Adipocyte (in vitro differentiated cells): ENCODE data around the gene BAX.

Experiments used
- DNase-seq: peaks from one replicate; pipeline ENCODE4 v3.0.0-alpha.2; 2015; ENCODE audit warnings: low read depth
- H3K27me3 ChIP-seq: replicated peaks from 2 replicates; pipeline ENCODE4 v1.7.0; 2013; ENCODE audit warnings: mild to moderate bottlenecking, low read length, moderate library complexity; ENCODE audit not compliant: control insufficient read depth, insufficient read depth
- H3K36me3 ChIP-seq: 2 replicates; pipeline ENCODE4 v1.7.0; 2013; ENCODE audit warnings: low read length, mild to moderate bottlenecking, moderate library complexity; ENCODE audit not compliant: control insufficient read depth, insufficient read depth, severe bottlenecking
- H3K4me1 ChIP-seq: 2 replicates; pipeline ENCODE4 v1.7.0; 2013; ENCODE audit warnings: mild to moderate bottlenecking, low read length, moderate library complexity; ENCODE audit not compliant: control insufficient read depth, insufficient read depth
- H3K4me3 ChIP-seq: 2 replicates; pipeline ENCODE4 v1.7.0; 2013; ENCODE audit warnings: mild to moderate bottlenecking, low read length, moderate library complexity
- H3K9ac ChIP-seq: 2 replicates; pipeline ENCODE4 v1.7.0; 2013; ENCODE audit warnings: mild to moderate bottlenecking, low read length, moderate library complexity
- H3K9me3 ChIP-seq: 2 replicates; pipeline ENCODE4 v1.7.0; 2013; ENCODE audit warnings: mild to moderate bottlenecking, low read length, moderate library complexity; ENCODE audit not compliant: control insufficient read depth

The BAX gene

DNA sequence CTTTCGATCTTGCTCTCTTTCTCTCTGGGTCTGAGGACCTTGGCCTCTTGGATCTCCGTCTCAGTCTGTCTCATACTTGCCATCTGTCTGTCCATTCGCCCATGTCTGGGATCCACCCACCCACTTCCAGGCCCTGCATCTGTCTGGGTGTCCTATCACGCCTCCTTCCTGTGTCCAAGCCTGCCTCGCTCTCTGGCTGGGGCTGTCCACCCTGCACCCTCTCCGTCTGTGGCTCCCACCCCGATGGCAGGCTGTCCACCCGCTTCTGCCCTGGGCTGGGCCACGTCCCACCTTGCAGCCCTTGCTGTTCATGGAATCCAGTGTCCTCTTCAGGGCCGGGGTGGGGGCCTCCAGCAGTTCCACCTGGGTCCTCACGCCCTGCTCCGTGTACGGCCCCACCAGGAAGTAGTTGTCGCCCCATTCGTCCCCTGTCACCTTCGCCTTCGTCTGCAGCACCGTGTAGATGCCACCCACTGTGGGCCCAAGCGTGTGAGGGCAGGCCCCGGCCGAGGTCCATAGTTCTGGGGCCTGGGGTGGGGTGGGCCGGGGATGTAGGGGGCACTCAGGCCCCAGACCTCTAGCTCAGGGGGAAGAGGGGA lies 36.4 kb downstream of the BAX start:
- Histone ChIP-seq H3K27me3 (no peaks in the 10 kb centered on the region), H3K4me1 (peaks cover 34% of the 10 kb centered on the region), H3K36me3 (peaks cover 26% of the 10 kb centered on the region), H3K9me3 (no peaks in the 10 kb centered on the region), H3K4me3 (peak overlapping the region; percentile 99), H3K9ac (peak overlapping the region; percentile 100)
- DNase-seq = no peak

- H3K4me3 ChIP-seq = peak overlapping the region; percentile 99
- peak; percentile 90 for DNase-seq
- no peaks in the 10 kb centered on the region for H3K9me3 ChIP-seq
- peak overlapping the region; percentile 100 for H3K9ac ChIP-seq
- H3K27me3 ChIP-seq = no peaks in the 10 kb centered on the region
- H3K4me1 ChIP-seq = peaks cover 34% of the 10 kb centered on the region
- H3K36me3 ChIP-seq = peaks cover 17% of the 10 kb centered on the region
Measured at GRCh38 chr19:48991873-48992580, 37.4 kb downstream of the BAX start.

- DNase-seq = peak; percentile 35
- H3K36me3 ChIP-seq = peaks cover 12% of the 10 kb centered on the region
- H3K4me3 ChIP-seq = peak overlapping the region; percentile 99
- H3K4me1 ChIP-seq = peaks cover 34% of the 10 kb centered on the region
- no peaks in the 10 kb centered on the region for H3K27me3 ChIP-seq
- H3K9ac ChIP-seq = peak overlapping the region; percentile 100
- no peaks in the 10 kb centered on the region for H3K9me3 ChIP-seq
Measured at GRCh38 chr19:48992581-48993174, 38.0 kb downstream of the BAX start.

DNA sequence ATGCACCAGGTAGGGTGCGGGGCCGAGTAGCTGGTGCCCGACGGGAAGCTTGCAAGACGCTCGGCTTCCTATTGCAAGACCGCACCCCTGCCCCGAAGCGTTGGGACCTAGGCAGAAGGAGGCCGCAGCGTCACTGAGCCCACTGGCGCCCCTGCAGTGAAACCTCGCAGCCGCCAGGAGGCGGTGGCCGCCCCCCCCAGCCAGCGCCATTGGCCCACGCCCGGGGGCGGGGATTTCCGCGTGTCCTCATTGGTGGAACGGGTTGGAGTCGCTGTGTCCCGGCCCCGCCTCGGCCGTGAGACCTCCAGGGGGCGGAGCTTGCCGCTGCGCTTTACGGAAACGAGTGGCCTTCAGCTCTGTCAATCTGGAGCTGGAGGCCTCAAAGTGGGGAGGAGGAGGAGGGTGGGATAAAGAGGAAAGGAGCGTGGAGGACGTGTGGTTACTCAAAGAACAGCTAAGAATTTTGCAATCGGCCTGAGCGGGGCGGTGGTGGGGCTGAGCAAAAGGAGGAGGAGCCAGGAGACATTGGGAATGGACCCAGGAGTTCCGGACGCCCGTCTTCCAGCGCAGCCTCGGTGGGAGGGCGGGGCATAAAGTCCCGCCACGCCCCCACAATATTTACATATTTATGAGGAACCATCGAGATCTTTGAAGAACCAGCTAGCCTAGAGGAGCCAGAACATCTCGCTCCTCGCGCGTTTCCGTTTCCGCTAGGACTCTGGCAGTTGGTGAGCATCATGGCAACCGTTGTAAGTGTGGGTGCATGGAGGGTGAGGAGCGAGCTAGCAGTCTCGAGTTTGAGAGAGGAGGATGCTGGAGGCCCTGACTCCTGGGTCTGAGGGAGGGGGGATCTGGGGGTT lies 38.7 kb downstream of the BAX start, which contains the start of the genes GYS1 and RUVBL2:
TSS of gene GYS1 (minus strand) at position 135 of the 860 bp plus-strand sequence. CDS start 197 bp downstream, outside the sequence.
TSS of gene RUVBL2 (plus strand) at position 713 of the 860 bp plus-strand sequence. CDS start at position 738, 25 bp downstream.
- H3K9me3 ChIP-seq = no peaks in the 10 kb centered on the region
- H3K27me3 ChIP-seq = no peaks in the 10 kb centered on the region
- peaks cover 34% of the 10 kb centered on the region for H3K4me1 ChIP-seq
- peaks cover 6% of the 10 kb centered on the region for H3K36me3 ChIP-seq
- H3K9ac ChIP-seq = peak within 1 kb of the TSS; percentile 100
- H3K4me3 ChIP-seq = peak within 1 kb of the TSS; percentile 99
- DNase-seq = peak; percentile 100

DNA sequence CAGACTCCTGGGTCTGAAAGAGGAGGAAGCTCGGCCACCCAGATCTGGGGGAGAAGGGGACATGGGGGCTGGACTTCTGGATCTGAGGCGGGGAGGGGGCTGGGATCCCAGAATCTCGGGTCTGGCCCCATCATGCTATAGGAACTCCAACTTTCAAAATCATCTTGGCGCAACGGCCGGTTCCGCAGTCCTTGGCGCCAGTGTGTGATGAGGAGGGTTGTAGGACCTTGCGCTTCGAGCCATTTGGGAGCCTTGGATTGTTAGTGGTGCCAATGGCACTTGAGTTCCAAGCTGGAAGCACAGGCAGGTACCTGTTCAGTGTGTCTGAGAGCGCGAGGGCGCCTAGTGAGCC lies 39.3 kb downstream of the BAX start:
- peak overlapping the region; percentile 100 for H3K9ac ChIP-seq

DNA sequence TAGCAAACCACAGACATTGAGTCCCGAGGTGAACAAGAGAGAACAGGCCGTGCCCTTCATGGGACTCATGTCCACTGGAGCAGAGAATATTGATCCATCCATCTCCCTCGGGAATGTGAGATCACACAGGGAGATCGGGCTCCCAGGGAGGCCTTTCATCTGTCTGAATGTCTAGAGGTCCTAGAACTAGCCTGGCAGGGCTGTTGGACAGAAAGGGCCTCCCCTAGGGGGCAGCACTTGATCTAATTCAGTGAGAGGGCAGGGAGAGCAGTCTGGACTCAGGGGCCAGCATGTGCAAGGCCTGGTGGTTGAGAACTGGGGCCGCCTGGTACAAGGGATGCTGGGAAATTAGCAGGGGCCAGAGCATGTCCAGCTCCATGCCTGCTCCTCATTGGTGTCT lies 43.3 kb downstream of the BAX start:
- DNase-seq = peak; percentile 57
- Histone ChIP-seq H3K36me3 (no peaks in the 10 kb centered on the region), H3K4me3 (no peak overlapping the region)

More for the DNA sequence above, 39.3 kb downstream of the BAX start:
- Histone ChIP-seq H3K4me1 (peaks cover 34% of the 10 kb centered on the region), H3K36me3 (peaks cover under 1% of the 10 kb centered on the region), H3K4me3 (peak overlapping the region; percentile 99), H3K27me3 (no peaks in the 10 kb centered on the region), H3K9me3 (no peaks in the 10 kb centered on the region)
- DNase-seq = peak; percentile 52

GRCh38 chr19:48999481-49000325 lies 45.0 kb downstream of the BAX start:
- peak; percentile 82 for DNase-seq
- peaks cover 14% of the 10 kb centered on the region for H3K36me3 ChIP-seq
- H3K27me3 ChIP-seq = no peaks in the 10 kb centered on the region
- H3K9ac ChIP-seq = no peak overlapping the region
- no peaks in the 10 kb centered on the region for H3K9me3 ChIP-seq
- H3K4me1 ChIP-seq = peaks cover 6% of the 10 kb centered on the region
- no peak overlapping the region for H3K4me3 ChIP-seq

More for the DNA sequence above, 43.3 kb downstream of the BAX start:
- Histone ChIP-seq H3K9me3 (no peaks in the 10 kb centered on the region), H3K27me3 (no peaks in the 10 kb centered on the region), H3K9ac (peak overlapping the region; percentile 11), H3K4me1 (peaks cover 11% of the 10 kb centered on the region)

- Histone ChIP-seq H3K4me3 (no peak overlapping the region), H3K36me3 (peaks cover 39% of the 10 kb centered on the region)
- no peak for DNase-seq
Measured at GRCh38 chr19:49004133-49004532, 49.5 kb downstream of the BAX start.

GRCh38 chr19:49004964-49005614 lies 50.4 kb downstream of the BAX start:
- Histone ChIP-seq H3K9me3 (no peaks in the 10 kb centered on the region), H3K4me3 (no peak overlapping the region), H3K9ac (no peak overlapping the region), H3K4me1 (no peaks in the 10 kb centered on the region), H3K27me3 (no peaks in the 10 kb centered on the region), H3K36me3 (peaks cover 47% of the 10 kb centered on the region)
- DNase-seq = no peak

More at GRCh38 chr19:49004133-49004532, 49.5 kb downstream of the BAX start:
- H3K9ac ChIP-seq = no peak overlapping the region
- no peaks in the 10 kb centered on the region for H3K4me1 ChIP-seq
- H3K9me3 ChIP-seq = no peaks in the 10 kb centered on the region
- H3K27me3 ChIP-seq = no peaks in the 10 kb centered on the region

DNA sequence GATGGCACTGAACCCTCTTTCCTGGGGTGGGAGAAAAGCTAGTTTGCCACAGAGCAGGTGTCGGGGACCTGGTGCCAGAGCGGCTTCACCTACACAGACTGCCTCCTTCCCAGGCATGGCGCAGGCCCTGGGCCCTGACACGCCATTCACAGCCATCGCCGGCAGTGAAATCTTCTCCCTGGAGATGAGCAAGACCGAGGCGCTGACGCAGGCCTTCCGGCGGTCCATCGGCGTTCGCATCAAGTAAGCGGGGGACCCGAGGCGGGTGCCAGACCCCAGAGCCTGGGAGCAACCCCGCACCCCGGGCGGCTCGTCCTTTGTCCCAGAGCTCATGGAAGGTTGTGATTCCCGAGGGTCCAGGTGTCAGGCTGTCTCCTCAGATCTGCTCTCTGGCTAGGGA lies 52.2 kb downstream of the BAX start:
- Histone ChIP-seq H3K36me3 (peaks cover 56% of the 10 kb centered on the region), H3K9me3 (no peaks in the 10 kb centered on the region), H3K4me3 (no peak overlapping the region), H3K27me3 (no peaks in the 10 kb centered on the region), H3K4me1 (no peaks in the 10 kb centered on the region), H3K9ac (no peak overlapping the region)
- no peak for DNase-seq
